Adrenal gland (tissue), 5 donors: ENCODE measurements around the gene CDH11.

Experiments
- CTCF ChIP-seq, 6 experiments: fragments of 450-650 bp in 4 of 6; fragments of 200-600 bp in 2 of 6; sonication (generic) in 1 of 6; IDR thresholded peaks; 1 replicate in 5 of 6; 2 replicates in 1 of 6; pipeline versions ENCODE4 v1.5.1 to v1.8.0; 2016 to 2021; ENCODE audit warnings: antibody characterized with exemption in 6 of 6, mild to moderate bottlenecking in 2 of 6, moderate library complexity in 1 of 6
- POLR2A ChIP-seq, 2 donors: fragments of 450-650 bp; IDR thresholded peaks; one replicate each; pipeline ENCODE4 v1.6.1; 2017; ENCODE audit warnings: antibody characterized with exemption in 2 of 2, mild to moderate bottlenecking in 2 of 2, moderate library complexity in 1 of 2
- donor health status: DM: no; HTN: no; CAD: no.

- TF ChIP-seq POLR2A (IDR thresholded peaks at IDR 0.05), result no peak
- TF ChIP-seq CTCF (IDR thresholded peaks at IDR 0.05), result no peak
Observed at GRCh38 chr16:65042438-65043365, 79.2 kb downstream of the CDH11 start.
